Fibroblast of lung (primary cell): Measurements from ENCODE around the gene NAA10. TPM values are rescaled to one million over a fixed set of nuclear protein-coding genes. Genes with fewer than 3 reads are reported as not detected.

Source experiments
- DNase-seq, 2 donors: peaks; one replicate each; pipeline versions ENCODE4 v3.0.0 to v3.0.0-alpha.2; 2010; ENCODE audit warnings: low read depth in 2 of 2
- H2AFZ ChIP-seq: 2 replicates; pipeline ENCODE4 v1.5.1; 2012; ENCODE audit warnings: low read length, control low read depth, inconsistent platforms
- H3K27ac ChIP-seq: 2 replicates; pipeline ENCODE4 v1.5.1; 2011; ENCODE audit warnings: low read length, control low read depth; ENCODE audit not compliant: insufficient read depth
- H3K27me3 ChIP-seq: 2 replicates; pipeline ENCODE4 v1.5.1; 2011; ENCODE audit warnings: mild to moderate bottlenecking, low read length; ENCODE audit not compliant: control insufficient read depth, insufficient read depth
- H3K36me3 ChIP-seq: 2 replicates; pipeline ENCODE4 v1.5.1; 2011; ENCODE audit warnings: low read length; ENCODE audit not compliant: control insufficient read depth, insufficient read depth
- H3K4me1 ChIP-seq: 2 replicates; pipeline ENCODE4 v1.5.1; 2011; ENCODE audit warnings: low read length; ENCODE audit not compliant: control insufficient read depth, insufficient read depth; ENCODE audit errors: extremely low read depth
- H3K4me2 ChIP-seq: 2 replicates; pipeline ENCODE4 v1.5.1; 2011; ENCODE audit warnings: low read length, control low read depth; ENCODE audit not compliant: insufficient read depth; ENCODE audit errors: extremely low read depth
- H3K4me3 ChIP-seq, 4 experiments: fragments of 200-600 bp in 1 of 4; sonication (generic) in 1 of 4; replicated peaks in 1 of 4; 2 replicates each; pipeline ENCODE4 v1.5.1; 2011 to 2016; ENCODE audit warnings: low read length in 4 of 4, low read depth in 3 of 4, mild to moderate bottlenecking in 3 of 4, control low read depth in 2 of 4, inconsistent platforms in 1 of 4, mixed read lengths in 1 of 4; ENCODE audit not compliant: insufficient read depth in 1 of 4; ENCODE audit errors: control extremely low read depth in 1 of 4
- H3K79me2 ChIP-seq: 2 replicates; pipeline ENCODE4 v1.5.1; 2012; ENCODE audit warnings: mild to moderate bottlenecking, low read length, inconsistent platforms; ENCODE audit not compliant: control insufficient read depth, insufficient read depth
- H3K9ac ChIP-seq: 2 replicates; pipeline ENCODE4 v1.5.1; 2011; ENCODE audit warnings: mild to moderate bottlenecking, low read length, control low read depth; ENCODE audit not compliant: insufficient read depth
- H3K9me3 ChIP-seq: 2 replicates; pipeline ENCODE4 v1.5.1; 2012; ENCODE audit warnings: low read depth, low read length; ENCODE audit not compliant: control insufficient read depth, insufficient read depth
- H4K20me1 ChIP-seq: 2 replicates; pipeline ENCODE4 v1.5.1; 2011; ENCODE audit warnings: low read length; ENCODE audit not compliant: control insufficient read depth, insufficient read depth; ENCODE audit errors: extremely low read depth
- EZH2 ChIP-seq: IDR thresholded peaks from 2 replicates; pipeline ENCODE4 v1.5.1; 2012; ENCODE audit warnings: low read length, control low read depth, mild to moderate bottlenecking; ENCODE audit errors: missing control alignments
- polyA plus RNA-seq, 2 donors: library from polyadenylated mRNA; depleted of rRNA in 1 of 2; stranded (reverse) in 1 of 2; unstranded in 1 of 2; fragments of >200 nt; gene quantifications; 2 replicates each; pipeline ENCODE4 v1.2.1, GENCODE V29; 2011 to 2012; ENCODE audit warnings: missing spikeins in 1 of 2
- total RNA-seq: library from RNA; depleted of rRNA; stranded (reverse); fragments of >200 nt; gene quantifications from 2 replicates; pipeline ENCODE4 v1.2.1, GENCODE V29; 2014
- TF ChIP-seq, protein P1 (sequence below), 2 donors: IDR thresholded peaks in 1 of 2; conservative IDR thresholded peaks in 1 of 2; 1 replicate in 1 of 2; 2 replicates in 1 of 2; pipeline ENCODE4 v1.5.1; 2011 to 2012; ENCODE audit warnings: low read length in 2 of 2, control low read depth in 1 of 2, inconsistent platforms in 1 of 2, low read depth in 1 of 2, mild to moderate bottlenecking in 1 of 2

The NAA10 gene
- total and polyA plus RNA-seq, 2 donors (not counting 1 experiment from before 2014, with no cell fraction given), result 37.0 to 66.2 TPM

DNA sequence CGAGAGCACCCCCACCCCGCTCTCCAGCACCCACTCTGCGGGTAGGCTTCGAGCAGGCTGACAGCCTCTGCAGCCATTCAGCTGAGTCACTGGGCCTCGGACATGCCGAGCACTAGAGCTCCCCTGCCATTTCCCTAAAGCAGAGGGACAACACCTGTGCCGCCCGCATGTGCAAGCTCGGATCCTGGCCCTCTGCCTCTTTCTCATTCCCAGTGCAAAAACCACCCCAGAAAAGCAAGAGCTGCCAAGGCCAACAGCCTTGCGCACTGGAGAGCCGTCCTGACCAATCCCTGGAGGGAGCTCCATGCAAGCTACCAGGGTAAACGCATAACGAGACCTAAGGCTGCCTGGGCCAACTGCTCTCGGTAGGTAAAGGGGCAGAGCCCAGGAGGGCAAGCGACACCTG, 31.4 kb upstream of the NAA10 start:
- Histone ChIP-seq H4K20me1 (no peaks in the 10 kb centered on the region), H3K9ac (no peak overlapping the region), H2AFZ (no peak overlapping the region), H3K4me3 (peak overlapping the region in 1 of 4 experiments; percentile 7), H3K79me2 (peaks cover 79% of the 10 kb centered on the region), H3K27me3 (no peaks in the 10 kb centered on the region), H3K4me2 (peak overlapping the region; percentile 25), H3K9me3 (no peaks in the 10 kb centered on the region), H3K4me1 (peaks cover 17% of the 10 kb centered on the region), H3K27ac (peak overlapping the region; percentile 32), H3K36me3 (peaks cover 8% of the 10 kb centered on the region)
- TF ChIP-seq, protein P1, sequence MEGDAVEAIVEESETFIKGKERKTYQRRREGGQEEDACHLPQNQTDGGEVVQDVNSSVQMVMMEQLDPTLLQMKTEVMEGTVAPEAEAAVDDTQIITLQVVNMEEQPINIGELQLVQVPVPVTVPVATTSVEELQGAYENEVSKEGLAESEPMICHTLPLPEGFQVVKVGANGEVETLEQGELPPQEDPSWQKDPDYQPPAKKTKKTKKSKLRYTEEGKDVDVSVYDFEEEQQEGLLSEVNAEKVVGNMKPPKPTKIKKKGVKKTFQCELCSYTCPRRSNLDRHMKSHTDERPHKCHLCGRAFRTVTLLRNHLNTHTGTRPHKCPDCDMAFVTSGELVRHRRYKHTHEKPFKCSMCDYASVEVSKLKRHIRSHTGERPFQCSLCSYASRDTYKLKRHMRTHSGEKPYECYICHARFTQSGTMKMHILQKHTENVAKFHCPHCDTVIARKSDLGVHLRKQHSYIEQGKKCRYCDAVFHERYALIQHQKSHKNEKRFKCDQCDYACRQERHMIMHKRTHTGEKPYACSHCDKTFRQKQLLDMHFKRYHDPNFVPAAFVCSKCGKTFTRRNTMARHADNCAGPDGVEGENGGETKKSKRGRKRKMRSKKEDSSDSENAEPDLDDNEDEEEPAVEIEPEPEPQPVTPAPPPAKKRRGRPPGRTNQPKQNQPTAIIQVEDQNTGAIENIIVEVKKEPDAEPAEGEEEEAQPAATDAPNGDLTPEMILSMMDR (conservative IDR thresholded peaks at IDR 0.05 in 1 of 2, IDR thresholded peaks at IDR 0.05 in 1 of 2; ENCODE audit: low read depth in 1 of 2, low read length in 2 of 2), result no peak
- TF ChIP-seq EZH2, result no peak
- DNase-seq, result peak in 1 of 2 donors; percentile 69

DNA sequence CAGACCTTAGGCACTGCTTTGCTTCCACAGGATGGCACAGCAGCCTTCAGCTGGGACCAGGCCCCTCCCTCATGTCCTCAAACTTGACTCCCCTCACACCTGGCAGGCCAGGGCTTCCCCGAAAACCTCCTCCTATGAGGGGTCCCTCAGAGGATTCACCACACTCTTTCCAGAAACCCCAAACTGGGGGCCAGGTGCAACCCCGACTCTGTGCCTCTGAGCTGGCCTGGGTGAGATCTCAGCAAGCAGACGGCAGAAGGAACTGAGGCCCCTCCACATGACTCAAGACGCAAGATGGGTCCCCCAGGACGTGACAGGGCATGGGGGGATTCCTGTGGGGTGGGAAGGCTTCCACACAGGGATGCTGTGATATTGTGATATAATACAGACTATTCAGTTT, 30.6 kb upstream of the NAA10 start:
- Histone ChIP-seq H3K4me1 (peaks cover 17% of the 10 kb centered on the region), H3K9me3 (no peaks in the 10 kb centered on the region), H2AFZ (no peak overlapping the region), H3K4me2 (no peak overlapping the region), H3K36me3 (peaks cover 11% of the 10 kb centered on the region), H3K27me3 (no peaks in the 10 kb centered on the region), H3K4me3 (no peak overlapping the region), H4K20me1 (no peaks in the 10 kb centered on the region), H3K27ac (no peak overlapping the region), H3K79me2 (peaks cover 74% of the 10 kb centered on the region), H3K9ac (no peak overlapping the region)
- TF ChIP-seq, protein P1 (conservative IDR thresholded peaks at IDR 0.05 in 1 of 2, IDR thresholded peaks at IDR 0.05 in 1 of 2; ENCODE audit: low read depth in 1 of 2, low read length in 2 of 2), result no peak
- TF ChIP-seq EZH2, result no peak
- no peak for DNase-seq

DNA sequence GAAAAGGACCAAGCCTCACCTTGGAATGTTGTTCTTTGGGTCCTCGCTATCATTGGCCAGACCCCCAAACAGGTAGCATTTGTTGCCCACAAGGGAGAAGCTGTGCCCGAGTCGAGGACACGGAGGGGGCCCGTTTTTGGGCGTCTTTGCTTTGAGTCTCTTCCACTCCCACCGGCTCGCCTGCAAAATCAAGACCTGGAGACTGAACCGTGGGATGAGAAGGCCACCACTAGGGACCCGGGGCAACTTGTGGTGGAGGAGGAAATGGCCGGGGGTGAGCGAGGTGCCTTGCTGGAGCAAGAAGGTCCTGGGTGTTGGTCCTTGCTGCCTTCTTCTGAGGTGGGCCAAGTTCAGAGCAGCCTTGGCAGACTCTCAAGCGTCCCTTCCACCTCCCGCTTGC, 29.3 kb upstream of the NAA10 start:
- Histone ChIP-seq H4K20me1 (no peaks in the 10 kb centered on the region), H3K4me1 (peaks cover 17% of the 10 kb centered on the region), H3K27ac (no peak overlapping the region), H3K4me2 (no peak overlapping the region), H3K36me3 (peaks cover 17% of the 10 kb centered on the region), H3K79me2 (peaks cover 65% of the 10 kb centered on the region), H3K27me3 (no peaks in the 10 kb centered on the region), H3K9me3 (no peaks in the 10 kb centered on the region), H3K4me3 (no peak overlapping the region), H2AFZ (no peak overlapping the region), H3K9ac (no peak overlapping the region)
- no peak for TF ChIP-seq EZH2
- TF ChIP-seq, protein P1 (conservative IDR thresholded peaks at IDR 0.05 in 1 of 2, IDR thresholded peaks at IDR 0.05 in 1 of 2; ENCODE audit: low read depth in 1 of 2, low read length in 2 of 2), result no peak
- DNase-seq, result no peak
